ENCODE data around the gene C1orf198. TPM values are rescaled to one million over a fixed set of nuclear protein-coding genes. Genes with fewer than 3 reads are reported as not detected.

C1orf198 gene
- total and polyA plus RNA-seq, 12 donors, result 15.2 to 59.4 (median 24.6) TPM

- Histone ChIP-seq H3K4me1 (replicated peaks in 1 of 2) (peaks cover 10 to 20% of the 10 kb centered on the region in 2 donors), H3K4me3 (no peak overlapping the region), H3K9me3 (replicated peaks in 1 of 3) (no peaks in the 10 kb centered on the region), H3K27me3 (no peaks in the 10 kb centered on the region), H3K36me3 (replicated peaks in 1 of 2) (peaks cover 0 to 6% of the 10 kb centered on the region in 2 donors), H3K27ac (no peak overlapping the region)
- DNase-seq, result no peak
- 86 to 92% (median 91%) methylated on average over 7 of the region's 7 CpGs for WGBS, 4 donors
- intact Hi-C loops (cut with DNase I), result no loop called here
- TF ChIP-seq POLR2A (IDR thresholded peaks at IDR 0.05) (no peak), CTCF (IDR thresholded peaks at IDR 0.05) (no peak)
These were observed 13.9 kb downstream of the C1orf198 start for GRCh38 chr1:230854423-230854822.

- 95 to 96% (median 96%) methylated on average over 3 of the region's 3 CpGs for WGBS, 4 donors
- intact Hi-C loops (cut with DNase I), result no loop called here
- no peak overlapping the region for H3K27ac ChIP-seq
These were observed 14.6 kb downstream of the C1orf198 start for GRCh38 chr1:230853731-230854130.

DNA sequence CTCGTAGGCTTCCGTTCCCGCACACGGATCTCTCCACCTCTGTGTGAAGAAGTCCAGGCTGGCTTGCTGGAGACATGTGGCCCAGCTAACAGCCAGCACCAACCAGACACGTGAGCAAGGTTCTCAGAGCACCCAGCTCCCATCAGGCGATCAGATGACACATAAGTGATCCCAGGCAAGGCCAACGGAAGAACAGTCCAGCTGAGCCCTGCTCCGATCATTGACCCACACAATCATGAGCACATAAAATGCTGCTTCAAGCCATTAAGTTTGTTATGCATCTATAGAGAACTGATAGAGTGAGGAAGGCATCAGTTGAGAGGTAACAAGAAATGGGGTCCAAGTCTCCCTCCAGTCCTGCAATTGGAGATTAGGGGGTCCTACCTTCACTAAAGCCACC, 15.4 kb downstream of the C1orf198 start:
- intact Hi-C loops (cut with DNase I), result no loop called here
- Histone ChIP-seq H3K36me3 (replicated peaks in 1 of 2) (peaks cover 0 to 6% of the 10 kb centered on the region in 2 donors), H3K9me3 (replicated peaks in 1 of 3) (no peaks in the 10 kb centered on the region), H3K4me3 (no peak overlapping the region), H3K4me1 (replicated peaks in 1 of 2) (peaks cover 16 to 28% of the 10 kb centered on the region in 2 donors), H3K27ac (no peak overlapping the region), H3K27me3 (no peaks in the 10 kb centered on the region)
- TF ChIP-seq POLR2A (IDR thresholded peaks at IDR 0.05) (no peak), CTCF (IDR thresholded peaks at IDR 0.05) (no peak)
- WGBS, 4 donors, result 90 to 97% (median 92%) methylated on average over 8 of the region's 8 CpGs
- no peak for DNase-seq

More at GRCh38 chr1:230853731-230854130, 14.6 kb downstream of the C1orf198 start:
- no peak for DNase-seq
- Histone ChIP-seq H3K4me1 (replicated peaks in 1 of 2) (peaks cover 16 to 27% of the 10 kb centered on the region in 2 donors), H3K9me3 (replicated peaks in 1 of 3) (no peaks in the 10 kb centered on the region), H3K36me3 (replicated peaks in 1 of 2) (peaks cover 0 to 6% of the 10 kb centered on the region in 2 donors), H3K27me3 (no peaks in the 10 kb centered on the region), H3K4me3 (no peak overlapping the region)
- TF ChIP-seq POLR2A (IDR thresholded peaks at IDR 0.05) (no peak), CTCF (IDR thresholded peaks at IDR 0.05) (no peak)

DNA sequence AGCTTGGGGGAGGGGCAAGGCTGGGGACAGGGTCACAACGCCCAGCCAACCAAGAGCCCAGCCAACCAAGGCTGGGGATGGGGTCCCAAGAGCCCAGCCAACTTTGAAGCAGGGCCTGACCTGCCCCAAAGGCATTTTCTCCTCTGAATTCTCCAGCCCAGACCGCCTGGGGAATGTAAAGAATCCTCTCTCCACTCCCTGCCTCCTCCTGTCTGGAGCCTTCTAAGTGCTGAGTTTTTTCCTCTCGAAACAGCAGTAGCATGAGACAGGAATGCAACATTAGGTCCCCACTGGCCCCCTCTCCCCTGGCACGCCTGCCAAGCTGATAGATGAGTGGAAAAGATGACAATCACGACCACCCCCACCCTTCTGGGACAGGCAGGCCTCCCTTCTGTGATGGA, 17.0 kb downstream of the C1orf198 start:
- Histone ChIP-seq H3K27me3 (no peaks in the 10 kb centered on the region), H3K27ac (peak overlapping the region in 1 of 5 donors; percentile 80), H3K4me3 (no peak overlapping the region), H3K9me3 (replicated peaks in 1 of 3) (no peaks in the 10 kb centered on the region), H3K36me3 (replicated peaks in 1 of 2) (peaks cover 0 to 6% of the 10 kb centered on the region in 2 donors), H3K4me1 (replicated peaks in 1 of 2) (peaks cover 16 to 28% of the 10 kb centered on the region in 2 donors)
- intact Hi-C loops (cut with DNase I), result no loop called here
- 72 to 81% (median 77%) methylated on average over 5 of the region's 5 CpGs for WGBS, 4 donors
- no peak for TF ChIP-seq CTCF (IDR thresholded peaks at IDR 0.05)
- TF ChIP-seq POLR2A (IDR thresholded peaks at IDR 0.05), result no peak
- no peak for DNase-seq
